HG03064 (cell line): ENCODE data around the gene NXPE1.

Experiments
- ATAC-seq: cut with Tn5 transposase; IDR thresholded peaks from one replicate; pipeline ENCODE4 v1.9.1; 2021; ENCODE audit warnings: low read depth; ENCODE audit not compliant: unreplicated experiment

Gene NXPE1

GRCh38 chr11:114563077-114563476 lies 3.4 kb upstream of the NXPE1 start:
- ATAC-seq = no peak

- no peak for ATAC-seq
Observed at GRCh38 chr11:114562166-114562916, 2.7 kb upstream of the NXPE1 start.

GRCh38 chr11:114556135-114556534 lies 3.5 kb downstream of the NXPE1 start:
- ATAC-seq = no peak

- ATAC-seq = no peak
Observed at GRCh38 chr11:114553642-114554041, 6.0 kb downstream of the NXPE1 start.

GRCh38 chr11:114551060-114551459 lies 8.6 kb downstream of the NXPE1 start:
- no peak for ATAC-seq

GRCh38 chr11:114525682-114526081 lies 34.0 kb downstream of the NXPE1 start:
- ATAC-seq = no peak

GRCh38 chr11:114524122-114524521 lies 35.6 kb downstream of the NXPE1 start:
- ATAC-seq = no peak

GRCh38 chr11:114522818-114523217 lies 36.9 kb downstream of the NXPE1 start:
- no peak for ATAC-seq

GRCh38 chr11:114511538-114511937 lies 48.1 kb downstream of the NXPE1 start:
- no peak for ATAC-seq

- no peak for ATAC-seq
Observed at GRCh38 chr11:114511079-114511478, 48.6 kb downstream of the NXPE1 start.

GRCh38 chr11:114501901-114502300 lies 57.8 kb downstream of the NXPE1 start:
- ATAC-seq = no peak

- no peak for ATAC-seq
Observed at GRCh38 chr11:114499756-114500155, 59.9 kb downstream of the NXPE1 start.

- ATAC-seq = no peak
Observed at GRCh38 chr11:114496915-114497314, 62.8 kb downstream of the NXPE1 start.

GRCh38 chr11:114483929-114484328 lies 75.8 kb downstream of the NXPE1 start:
- ATAC-seq = no peak

GRCh38 chr11:114482114-114482513 lies 77.6 kb downstream of the NXPE1 start:
- ATAC-seq = no peak

GRCh38 chr11:114479331-114479730 lies 80.3 kb downstream of the NXPE1 start:
- ATAC-seq = no peak

GRCh38 chr11:114478768-114479167 lies 80.9 kb downstream of the NXPE1 start:
- no peak for ATAC-seq

GRCh38 chr11:114478001-114478410 lies 81.7 kb downstream of the NXPE1 start:
- no peak for ATAC-seq

GRCh38 chr11:114472661-114473060 lies 87.0 kb downstream of the NXPE1 start:
- ATAC-seq = no peak
